Subcutaneous adipose tissue (tissue), 4 donors: Measurements from ENCODE around the gene ARSB. TPM values are rescaled to one million over a fixed set of nuclear protein-coding genes. Genes with fewer than 3 reads are reported as not detected.

Source experiments
- total RNA-seq, 4 donors: library from RNA; depleted of rRNA; stranded (reverse); fragments of >200 nt; gene quantifications; one replicate each; pipeline ENCODE4 v1.1.0, GENCODE V29; 2016
- TF ChIP-seq, protein P1 (sequence below): fragments of 450-650 bp; IDR thresholded peaks from one replicate; pipeline ENCODE4 v1.5.1; 2016; ENCODE audit warnings: low read depth, mild to moderate bottlenecking, control low read depth, antibody characterized with exemption, moderate library complexity

Gene ARSB
- total RNA-seq, 4 donors from 2014 or later: 10.9 to 24.8 (median 17.0) TPM

- TF ChIP-seq, protein P1, sequence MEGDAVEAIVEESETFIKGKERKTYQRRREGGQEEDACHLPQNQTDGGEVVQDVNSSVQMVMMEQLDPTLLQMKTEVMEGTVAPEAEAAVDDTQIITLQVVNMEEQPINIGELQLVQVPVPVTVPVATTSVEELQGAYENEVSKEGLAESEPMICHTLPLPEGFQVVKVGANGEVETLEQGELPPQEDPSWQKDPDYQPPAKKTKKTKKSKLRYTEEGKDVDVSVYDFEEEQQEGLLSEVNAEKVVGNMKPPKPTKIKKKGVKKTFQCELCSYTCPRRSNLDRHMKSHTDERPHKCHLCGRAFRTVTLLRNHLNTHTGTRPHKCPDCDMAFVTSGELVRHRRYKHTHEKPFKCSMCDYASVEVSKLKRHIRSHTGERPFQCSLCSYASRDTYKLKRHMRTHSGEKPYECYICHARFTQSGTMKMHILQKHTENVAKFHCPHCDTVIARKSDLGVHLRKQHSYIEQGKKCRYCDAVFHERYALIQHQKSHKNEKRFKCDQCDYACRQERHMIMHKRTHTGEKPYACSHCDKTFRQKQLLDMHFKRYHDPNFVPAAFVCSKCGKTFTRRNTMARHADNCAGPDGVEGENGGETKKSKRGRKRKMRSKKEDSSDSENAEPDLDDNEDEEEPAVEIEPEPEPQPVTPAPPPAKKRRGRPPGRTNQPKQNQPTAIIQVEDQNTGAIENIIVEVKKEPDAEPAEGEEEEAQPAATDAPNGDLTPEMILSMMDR: no peak
These were observed 103.2 kb downstream of the ARSB start for GRCh38 chr5:78881884-78882283.

DNA sequence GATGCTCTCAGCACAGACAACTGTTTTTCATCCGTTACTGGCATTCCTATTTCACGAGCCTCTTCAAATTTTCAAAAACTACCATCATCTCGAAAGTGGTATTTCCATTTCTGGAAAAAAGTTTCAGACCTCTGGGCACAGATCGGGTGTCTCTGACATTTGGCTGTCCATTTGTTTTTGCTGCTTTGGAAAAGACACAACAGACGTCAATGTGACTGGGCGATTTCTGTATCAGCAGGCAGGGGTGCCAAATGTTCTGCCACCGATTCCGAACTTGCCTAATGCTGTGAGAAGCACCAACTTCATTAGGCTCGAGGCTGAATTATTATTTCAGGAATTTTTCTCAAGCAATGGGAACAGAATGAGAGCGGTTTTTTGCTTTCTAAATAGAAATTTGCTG, 105.6 kb downstream of the ARSB start:
- TF ChIP-seq, protein P1: no peak

DNA sequence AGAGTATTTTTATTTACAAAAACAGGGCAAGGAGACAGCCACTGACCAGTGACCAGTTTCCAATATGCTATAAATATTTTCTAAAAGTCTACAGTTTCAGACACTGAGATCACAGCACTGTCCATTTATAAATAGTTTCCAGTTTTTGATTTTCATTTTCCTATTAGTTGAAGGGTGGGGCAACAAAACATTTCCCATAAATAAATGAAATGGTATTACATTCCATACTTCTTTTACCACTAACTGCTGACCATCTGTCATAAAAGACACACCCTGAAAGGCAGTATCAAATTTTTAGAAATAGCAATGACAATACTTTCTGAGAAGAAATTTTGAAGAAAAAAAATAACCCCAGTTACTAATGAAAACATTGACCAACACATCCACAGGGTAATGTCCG, 126.7 kb downstream of the ARSB start:
- TF ChIP-seq, protein P1: no peak

GRCh38 chr5:78855026-78855425, 130.1 kb downstream of the ARSB start:
- TF ChIP-seq, protein P1: no peak

- TF ChIP-seq, protein P1: no peak
These were observed 139.6 kb downstream of the ARSB start for GRCh38 chr5:78845470-78845869.

- TF ChIP-seq, protein P1: no peak
These were observed 141.7 kb downstream of the ARSB start for GRCh38 chr5:78843436-78843835.

- TF ChIP-seq, protein P1: no peak
These were observed 143.3 kb downstream of the ARSB start for GRCh38 chr5:78841767-78842166.
